K562 (cell line): ENCODE data around the gene ASPRV1. TPM values are rescaled to one million over a fixed set of nuclear protein-coding genes. Genes with fewer than 3 reads are reported as not detected.

Experiments used
- ARNT ChIP-seq, 2 experiments: fragments of 450-650 bp; IDR thresholded peaks; 2 replicates each; pipeline ENCODE4 v1.6.1; 2016; ENCODE audit warnings: mild to moderate bottlenecking in 1 of 2
- BACH1 ChIP-seq: fragments of 200-800 bp; sonication (Bioruptor generic); IDR thresholded peaks from 2 replicates; pipeline ENCODE4 v1.6.1; 2016; ENCODE audit warnings: missing genetic modification characterization, missing compliant biosample characterization
- BCOR ChIP-seq: fragments of 450-650 bp; IDR thresholded peaks from 2 replicates; pipeline ENCODE4 v1.6.1; 2016
- BRD9 ChIP-seq: fragments of 450-650 bp; IDR thresholded peaks from 2 replicates; pipeline ENCODE4 v1.6.1; 2018; ENCODE audit warnings: low read depth; ENCODE audit not compliant: partially characterized antibody
- CHD1 ChIP-seq: fragments of 200-600 bp; sonication (generic); IDR thresholded peaks from one replicate; pipeline ENCODE4 v1.6.1; 2012; ENCODE audit warnings: mild to moderate bottlenecking, moderate library complexity, low read length, inconsistent platforms
- CREM ChIP-seq: IDR thresholded peaks from 2 replicates; pipeline ENCODE4 v1.6.1; 2014; ENCODE audit warnings: antibody characterized with exemption, low read depth
- FOS ChIP-seq: IDR thresholded peaks from 3 replicates; pipeline ENCODE4 v1.6.1; 2011; ENCODE audit not compliant: insufficient read length; ENCODE audit errors: extremely low read depth
- FOSL1 ChIP-seq: fragments of 200-800 bp; sonication (Bioruptor generic); conservative IDR thresholded peaks from 2 replicates; pipeline ENCODE4 v1.6.1; 2016; ENCODE audit warnings: missing genetic modification characterization, missing compliant biosample characterization
- FOXJ2 ChIP-seq: fragments of 200-800 bp; sonication (Bioruptor generic); IDR thresholded peaks from 2 replicates; pipeline ENCODE4 v1.6.1; 2016; ENCODE audit warnings: missing genetic modification characterization, missing compliant biosample characterization
- FOXP4 ChIP-seq: sonication (generic); formaldehyde crosslinking; IDR thresholded peaks from 2 replicates; pipeline ENCODE4 v1.8.0; 2022; ENCODE audit warnings: mild to moderate bottlenecking, missing genetic modification reagents, borderline replicate concordance
- HNRNPLL ChIP-seq: fragments of 200-400 bp; formaldehyde crosslinking; IDR thresholded peaks from 2 replicates; pipeline ENCODE4 v1.6.1; 2017; ENCODE audit warnings: low read length, low read depth, mild to moderate bottlenecking; ENCODE audit not compliant: poor library complexity, severe bottlenecking
- NELFE ChIP-seq: IDR thresholded peaks from 2 replicates; pipeline ENCODE4 v1.6.1; 2011; ENCODE audit warnings: mild to moderate bottlenecking; ENCODE audit not compliant: insufficient read depth, insufficient read length
- OTX1 ChIP-seq: fragments of 450-650 bp; formaldehyde crosslinking; IDR thresholded peaks from 2 replicates; pipeline ENCODE4 v1.4.0; 2022; ENCODE audit warnings: mild to moderate bottlenecking
- PHF21A ChIP-seq: fragments of 450-650 bp; IDR thresholded peaks from 2 replicates; pipeline ENCODE4 v1.6.1; 2017; ENCODE audit warnings: low read depth, borderline replicate concordance
- POLR2H ChIP-seq: IDR thresholded peaks from 2 replicates; pipeline ENCODE4 v1.6.1; 2016; ENCODE audit warnings: missing genetic modification characterization, low read depth, mild to moderate bottlenecking, control low read depth, missing compliant biosample characterization, moderate library complexity
- SETDB1 ChIP-seq: IDR thresholded peaks from one replicate; pipeline ENCODE4 v1.6.1; 2012; ENCODE audit warnings: low read length, control low read depth, inconsistent platforms
- SMARCA5 ChIP-seq: fragments of 450-650 bp; IDR thresholded peaks from 2 replicates; pipeline ENCODE4 v1.6.1; 2016
- SOX6 ChIP-seq: fragments of 450-650 bp; IDR thresholded peaks from 2 replicates; pipeline ENCODE4 v1.6.1; 2014; ENCODE audit warnings: mild to moderate bottlenecking
- TCF3 ChIP-seq: sonication (generic); formaldehyde crosslinking; IDR thresholded peaks from 2 replicates; pipeline ENCODE4 v1.4.0; 2020; ENCODE audit warnings: mild to moderate bottlenecking, missing genetic modification reagents
- TCF7 ChIP-seq: sonication (generic); IDR thresholded peaks from 2 replicates; pipeline ENCODE4 v1.6.1; 2016; ENCODE audit warnings: antibody characterized with exemption, borderline replicate concordance
- ZBTB7A ChIP-seq: IDR thresholded peaks from 2 replicates; pipeline ENCODE4 v1.6.1; 2011; ENCODE audit warnings: low read depth, mild to moderate bottlenecking, low read length, moderate library complexity, borderline replicate concordance; ENCODE audit not compliant: control insufficient read depth
- ZFP1 ChIP-seq: fragments of 450-650 bp; formaldehyde crosslinking; IDR thresholded peaks from 2 replicates; pipeline ENCODE4 v1.4.0; 2020; ENCODE audit warnings: mild to moderate bottlenecking, mixed read lengths
- ZNF232 ChIP-seq: sonication (generic); formaldehyde crosslinking; IDR thresholded peaks from 2 replicates; pipeline ENCODE4 v1.8.0; 2022; ENCODE audit warnings: mild to moderate bottlenecking, missing genetic modification reagents
- ZNF436 ChIP-seq: fragments of 250-450, 450-650 bp; sonication (Bioruptor Pico); formaldehyde crosslinking; IDR thresholded peaks from 2 replicates; pipeline ENCODE4 v1.7.0; 2020; ENCODE audit warnings: mild to moderate bottlenecking
- ZNF444 ChIP-seq: fragments of 250-450 bp; sonication (Bioruptor Pico); IDR thresholded peaks from 2 replicates; pipeline ENCODE4 v1.4.0; 2020; ENCODE audit warnings: mild to moderate bottlenecking, moderate library complexity
- ZNF766 ChIP-seq: fragments of 200-800 bp; sonication (Bioruptor generic); conservative IDR thresholded peaks from 2 replicates; pipeline ENCODE4 v1.6.1; 2016; ENCODE audit warnings: missing genetic modification characterization, missing compliant biosample characterization
- polyA plus RNA-seq, 8 experiments: library from polyadenylated mRNA; depleted of rRNA in 4 of 8; stranded (reverse) in 5 of 8; unstranded in 3 of 8; fragments of >200 nt; fragmentation: Nextera tagmentation in 2 of 8; fragmentation: Illumina TruSeq in 1 of 8; extraction: Ambion mirVana in 2 of 8; extraction: Trizol in 1 of 8; gene quantifications; 2 replicates each; pipeline versions ENCODE4 v1.2.1 to v1.2.3, GENCODE V29; 2011 to 2014; ENCODE audit warnings: inconsistent platforms in 1 of 8, missing spikeins in 1 of 8
- total RNA-seq, 7 experiments: library from RNA; depleted of rRNA in 6 of 7; stranded (reverse); fragments of >200 nt in 6 of 7; fragmentation: Illumina TruSeq in 2 of 7; extraction: Trizol in 2 of 7; gene quantifications; 2 replicates each; pipeline versions ENCODE4 v1.2.1 to v1.2.3, GENCODE V29; 2011 to 2021; ENCODE audit warnings: low replicate concordance in 1 of 7
- TF ChIP-seq, protein P1 (sequence below): sonication (generic); formaldehyde crosslinking; IDR thresholded peaks from 2 replicates; pipeline ENCODE4 v1.8.1; 2023; ENCODE audit warnings: mild to moderate bottlenecking, missing genetic modification reagents, moderate library complexity
- TF ChIP-seq, protein P2 (sequence below), 2 experiments: fragments of 450-650 bp; conservative IDR thresholded peaks; 2 replicates each; pipeline ENCODE4 v1.6.1; 2017; ENCODE audit warnings: mild to moderate bottlenecking in 2 of 2, moderate library complexity in 2 of 2

Gene ASPRV1
- total and polyA plus RNA-seq, 9 of the 15 experiments (the other 6 are each of a cell fraction or from before 2014, with no cell fraction given), result 0.17 to 0.72 (median 0.47) TPM; not detected in 1

DNA sequence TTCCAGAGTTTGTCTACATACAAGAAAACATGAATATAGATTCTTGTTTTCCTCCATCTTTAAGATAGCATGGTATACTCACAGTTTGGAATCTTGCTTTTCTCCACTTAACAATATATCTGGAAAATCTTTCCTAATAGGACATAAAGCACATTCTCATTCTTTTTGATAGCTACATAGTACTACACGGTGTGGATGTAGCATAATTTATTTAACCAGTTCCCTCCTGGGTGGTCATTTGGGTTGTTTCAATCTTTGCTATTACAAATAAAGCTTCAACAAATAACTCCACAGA, 26.9 kb downstream of the ASPRV1 start (continued):
- TF ChIP-seq ZNF232 (CRISPR knock-in tag) (no peak), FOXP4 (CRISPR knock-in tag) (no peak), FOS (no peak), NELFE (no peak), ARNT (IDR thresholded peaks at IDR 0.05) (0 out of 4 replicates have a peak, but pooled peaks of 1 of the 2 experiments have one; percentile 6), TCF3 (CRISPR knock-in tag) (no peak), OTX1 (CRISPR knock-in tag) (no peak), SOX6 (no peak), TCF7 (no peak), FOXJ2 (tag) (peak; percentile 7; the same call in 1 of the 2 replicates), SMARCA5 (no peak), POLR2H (peak; percentile 61), PHF21A (no peak), ZFP1 (CRISPR knock-in tag) (no peak), SETDB1 (no peak), ZNF436 (CRISPR knock-in tag) (no peak), BRD9 (peak; percentile 4), CHD1 (no peak), FOSL1 (tag) (peak; percentile 60; the same call in 1 of the 2 replicates), BACH1 (tag) (no peak), ZNF766 (CRISPR knock-in tag) (no peak), ZBTB7A (no peak), HNRNPLL (no peak), ZNF444 (CRISPR knock-in tag) (no peak), CREM (no peak), BCOR (no peak)
- TF ChIP-seq, protein P1, sequence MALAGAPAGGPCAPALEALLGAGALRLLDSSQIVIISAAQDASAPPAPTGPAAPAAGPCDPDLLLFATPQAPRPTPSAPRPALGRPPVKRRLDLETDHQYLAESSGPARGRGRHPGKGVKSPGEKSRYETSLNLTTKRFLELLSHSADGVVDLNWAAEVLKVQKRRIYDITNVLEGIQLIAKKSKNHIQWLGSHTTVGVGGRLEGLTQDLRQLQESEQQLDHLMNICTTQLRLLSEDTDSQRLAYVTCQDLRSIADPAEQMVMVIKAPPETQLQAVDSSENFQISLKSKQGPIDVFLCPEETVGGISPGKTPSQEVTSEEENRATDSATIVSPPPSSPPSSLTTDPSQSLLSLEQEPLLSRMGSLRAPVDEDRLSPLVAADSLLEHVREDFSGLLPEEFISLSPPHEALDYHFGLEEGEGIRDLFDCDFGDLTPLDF (CRISPR knock-in tag), result no peak
- TF ChIP-seq, protein P2, sequence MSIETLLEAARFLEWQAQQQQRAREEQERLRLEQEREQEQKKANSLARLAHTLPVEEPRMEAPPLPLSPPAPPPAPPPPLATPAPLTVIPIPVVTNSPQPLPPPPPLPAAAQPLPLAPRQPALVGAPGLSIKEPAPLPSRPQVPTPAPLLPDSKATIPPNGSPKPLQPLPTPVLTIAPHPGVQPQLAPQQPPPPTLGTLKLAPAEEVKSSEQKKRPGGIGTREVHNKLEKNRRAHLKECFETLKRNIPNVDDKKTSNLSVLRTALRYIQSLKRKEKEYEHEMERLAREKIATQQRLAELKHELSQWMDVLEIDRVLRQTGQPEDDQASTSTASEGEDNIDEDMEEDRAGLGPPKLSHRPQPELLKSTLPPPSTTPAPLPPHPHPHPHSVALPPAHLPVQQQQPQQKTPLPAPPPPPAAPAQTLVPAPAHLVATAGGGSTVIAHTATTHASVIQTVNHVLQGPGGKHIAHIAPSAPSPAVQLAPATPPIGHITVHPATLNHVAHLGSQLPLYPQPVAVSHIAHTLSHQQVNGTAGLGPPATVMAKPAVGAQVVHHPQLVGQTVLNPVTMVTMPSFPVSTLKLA (conservative IDR thresholded peaks at IDR 0.05), result no peak
